HEK293T (cell line): ENCODE data around the gene FUT1.

Source experiments
- CTCF ChIA-PET: fragments of 350-600 bp; formaldehyde crosslinking; extraction: SDS; loops from one replicate; lab custom pipeline; 2021; ENCODE audit warnings: antibody characterized with exemption, inconsistent platforms; lab: Yijun Ruan, JAX
- POLR2A ChIA-PET: fragments of 350-600 bp; formaldehyde crosslinking; extraction: SDS; loops from one replicate; lab custom pipeline; 2020; ENCODE audit warnings: antibody characterized with exemption, inconsistent platforms; lab: Yijun Ruan, JAX
- DNase-seq: peaks from one replicate; pipeline ENCODE4 v3.0.0; 2012; ENCODE audit warnings: mixed read lengths; ENCODE audit errors: extremely low spot score
- ARNT ChIP-seq: fragments of 450-650 bp; IDR thresholded peaks from 2 replicates; pipeline ENCODE4 v1.6.1; 2017; ENCODE audit warnings: mild to moderate bottlenecking
- BHLHE40 ChIP-seq: fragments of 450-650 bp; IDR thresholded peaks from 2 replicates; pipeline ENCODE4 v1.6.1; 2016; ENCODE audit warnings: mild to moderate bottlenecking, moderate library complexity, borderline replicate concordance
- CTBP1 ChIP-seq: fragments of 450-650 bp; IDR thresholded peaks from 2 replicates; pipeline ENCODE4 v1.6.1; 2016; ENCODE audit warnings: borderline replicate concordance
- ELF4 ChIP-seq: fragments of 450-650 bp; IDR thresholded peaks from 2 replicates; pipeline ENCODE4 v1.6.1; 2017; ENCODE audit warnings: antibody characterized with exemption
- FOXA1 ChIP-seq: fragments of 450-650 bp; IDR thresholded peaks from 2 replicates; pipeline ENCODE4 v1.6.1; 2016; ENCODE audit warnings: mild to moderate bottlenecking
- FOXK2 ChIP-seq: fragments of 450-650 bp; IDR thresholded peaks from 2 replicates; pipeline ENCODE4 v1.6.1; 2016; ENCODE audit warnings: mild to moderate bottlenecking
- FOXM1 ChIP-seq: fragments of 450-650 bp; IDR thresholded peaks from 2 replicates; pipeline ENCODE4 v1.6.1; 2017; ENCODE audit warnings: mild to moderate bottlenecking, borderline replicate concordance
- HDGF ChIP-seq: fragments of 450-650 bp; IDR thresholded peaks from 2 replicates; pipeline ENCODE4 v1.6.1; 2017; ENCODE audit warnings: antibody characterized with exemption, borderline replicate concordance
- L3MBTL2 ChIP-seq: fragments of 450-650 bp; conservative IDR thresholded peaks from 2 replicates; pipeline ENCODE4 v1.6.1; 2016; ENCODE audit warnings: mild to moderate bottlenecking
- LEF1 ChIP-seq: fragments of 450-650 bp; IDR thresholded peaks from 2 replicates; pipeline ENCODE4 v1.6.1; 2017; ENCODE audit warnings: mild to moderate bottlenecking, borderline replicate concordance
- NFRKB ChIP-seq: fragments of 450-650 bp; IDR thresholded peaks from 2 replicates; pipeline ENCODE4 v1.6.1; 2016; ENCODE audit warnings: mild to moderate bottlenecking, moderate library complexity
- SP1 ChIP-seq: fragments of 450-650 bp; IDR thresholded peaks from 2 replicates; pipeline ENCODE4 v1.6.1; 2017
- SUZ12 ChIP-seq: fragments of 450-650 bp; IDR thresholded peaks from 2 replicates; pipeline ENCODE4 v1.6.1; 2016; ENCODE audit warnings: mild to moderate bottlenecking
- TARDBP ChIP-seq: fragments of 450-650 bp; IDR thresholded peaks from 2 replicates; pipeline ENCODE4 v1.6.1; 2016
- ZNF384 ChIP-seq: fragments of 450-650 bp; IDR thresholded peaks from 2 replicates; pipeline ENCODE4 v1.6.1; 2016
- TF ChIP-seq, protein P1 (sequence below): fragments of 450-650 bp; IDR thresholded peaks from 2 replicates; pipeline ENCODE4 v1.6.1; 2016

Gene FUT1

DNA sequence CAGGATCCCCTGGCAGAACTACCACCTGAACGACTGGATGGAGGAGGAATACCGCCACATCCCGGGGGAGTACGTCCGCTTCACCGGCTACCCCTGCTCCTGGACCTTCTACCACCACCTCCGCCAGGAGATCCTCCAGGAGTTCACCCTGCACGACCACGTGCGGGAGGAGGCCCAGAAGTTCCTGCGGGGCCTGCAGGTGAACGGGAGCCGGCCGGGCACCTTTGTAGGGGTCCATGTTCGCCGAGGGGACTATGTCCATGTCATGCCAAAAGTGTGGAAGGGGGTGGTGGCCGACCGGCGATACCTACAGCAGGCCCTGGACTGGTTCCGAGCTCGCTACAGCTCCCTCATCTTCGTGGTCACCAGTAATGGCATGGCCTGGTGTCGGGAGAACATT is 49.1 kb downstream of the FUT1 start:
- POLR2A ChIA-PET = no interaction called here
- no peak for DNase-seq
- TF ChIP-seq BHLHE40 (no peak), LEF1 (no peak), ELF4 (no peak), SUZ12 (no peak), FOXK2 (no peak), L3MBTL2 (no peak), FOXM1 (no peak), TARDBP (no peak), ARNT (no peak), SP1 (no peak), HDGF (no peak), NFRKB (no peak), CTBP1 (no peak), ZNF384 (no peak), FOXA1 (no peak)
- TF ChIP-seq, protein P1, sequence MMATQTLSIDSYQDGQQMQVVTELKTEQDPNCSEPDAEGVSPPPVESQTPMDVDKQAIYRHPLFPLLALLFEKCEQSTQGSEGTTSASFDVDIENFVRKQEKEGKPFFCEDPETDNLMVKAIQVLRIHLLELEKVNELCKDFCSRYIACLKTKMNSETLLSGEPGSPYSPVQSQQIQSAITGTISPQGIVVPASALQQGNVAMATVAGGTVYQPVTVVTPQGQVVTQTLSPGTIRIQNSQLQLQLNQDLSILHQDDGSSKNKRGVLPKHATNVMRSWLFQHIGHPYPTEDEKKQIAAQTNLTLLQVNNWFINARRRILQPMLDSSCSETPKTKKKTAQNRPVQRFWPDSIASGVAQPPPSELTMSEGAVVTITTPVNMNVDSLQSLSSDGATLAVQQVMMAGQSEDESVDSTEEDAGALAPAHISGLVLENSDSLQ = no peak
- CTCF ChIA-PET = no interaction called here

DNA sequence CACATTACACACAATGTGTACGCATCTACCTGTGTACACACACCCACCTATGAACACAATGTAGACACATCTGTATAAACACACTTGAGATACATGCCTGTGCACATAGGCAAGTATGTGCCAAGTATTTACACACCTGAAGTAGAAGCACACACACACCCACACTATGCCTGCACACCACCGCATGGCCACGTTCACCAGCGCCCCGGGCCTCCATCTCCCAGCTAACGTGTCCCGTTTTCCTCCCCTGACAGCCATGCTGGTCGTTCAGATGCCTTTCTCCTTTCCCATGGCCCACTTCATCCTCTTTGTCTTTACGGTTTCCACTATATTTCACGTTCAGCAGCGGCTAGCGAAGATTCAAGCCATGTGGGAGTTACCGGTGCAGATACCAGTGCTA is 49.7 kb downstream of the FUT1 start:
- no peak for DNase-seq
- CTCF ChIA-PET = no interaction called here
- POLR2A ChIA-PET = no interaction called here
- TF ChIP-seq TARDBP (no peak), ARNT (no peak), HDGF (no peak), L3MBTL2 (no peak), SP1 (no peak), FOXK2 (no peak), CTBP1 (no peak), FOXA1 (no peak), LEF1 (no peak), ELF4 (no peak), NFRKB (no peak), BHLHE40 (no peak), FOXM1 (no peak), SUZ12 (no peak), ZNF384 (no peak)
- TF ChIP-seq, protein P1 = no peak

- no peak for TF ChIP-seq L3MBTL2
- TF ChIP-seq NFRKB = no peak
- no peak for TF ChIP-seq ELF4
- TF ChIP-seq HDGF = no peak
- no peak for TF ChIP-seq FOXK2
- TF ChIP-seq CTBP1 = no peak
- TF ChIP-seq, protein P1 = no peak
- no peak for TF ChIP-seq ZNF384
- TF ChIP-seq FOXA1 = no peak
- TF ChIP-seq FOXM1 = no peak
- TF ChIP-seq LEF1 = no peak
- TF ChIP-seq SUZ12 = no peak
- no peak for TF ChIP-seq SP1
- no peak for TF ChIP-seq BHLHE40
- TF ChIP-seq TARDBP = no peak
- no peak for TF ChIP-seq ARNT
- POLR2A ChIA-PET = interaction anchor here (1.5 kb wide), 1 partner anchor 15 kb away, joined by 4 read pairs; no protein-coding TSS in a partner anchor
- DNase-seq = no peak
- CTCF ChIA-PET = no interaction called here
Measured at GRCh38 chr19:48698046-48698445, 54.4 kb downstream of the FUT1 start.
